Karpas-422 (cell line): ENCODE measurements around the gene EYS. TPM values are rescaled to one million over a fixed set of nuclear protein-coding genes. Genes with fewer than 3 reads are reported as not detected.

Experiments used
- DNase-seq: peaks from one replicate; pipeline ENCODE4 v3.0.0-alpha.2; 2015
- H2AFZ ChIP-seq: fragments of 200-600 bp; sonication (generic); 2 replicates; pipeline ENCODE4 v1.6.1; 2014; ENCODE audit warnings: antibody characterized with exemption, low read length, mixed read lengths
- H3K27ac ChIP-seq: fragments of 200-600 bp; sonication (generic); 2 replicates; pipeline ENCODE4 v1.5.1; 2014; ENCODE audit warnings: mild to moderate bottlenecking, low read length, moderate library complexity
- H3K27me3 ChIP-seq: fragments of 200-600 bp; sonication (generic); 2 replicates; pipeline ENCODE4 v1.6.1; 2014; ENCODE audit warnings: low read length, mixed read lengths
- H3K36me3 ChIP-seq: fragments of 200-600 bp; sonication (generic); 2 replicates; pipeline ENCODE4 v1.6.1; 2014; ENCODE audit warnings: low read length, mixed read lengths; ENCODE audit not compliant: insufficient read depth
- H3K4me1 ChIP-seq: fragments of 200-600 bp; sonication (generic); 2 replicates; pipeline ENCODE4 v1.6.1; 2014; ENCODE audit warnings: mild to moderate bottlenecking, low read length, mixed read lengths
- H3K4me2 ChIP-seq: fragments of 200-600 bp; sonication (generic); 2 replicates; pipeline ENCODE4 v1.6.1; 2014; ENCODE audit warnings: low read length, low read depth, mild to moderate bottlenecking; ENCODE audit not compliant: poor library complexity, severe bottlenecking
- H3K4me3 ChIP-seq: fragments of 200-600 bp; sonication (generic); 2 replicates; pipeline ENCODE4 v1.5.1; 2014; ENCODE audit warnings: mild to moderate bottlenecking, antibody characterized with exemption, low read length, mixed read lengths
- H3K79me2 ChIP-seq: fragments of 200-600 bp; sonication (generic); 2 replicates; pipeline ENCODE4 v1.6.1; 2014; ENCODE audit warnings: mild to moderate bottlenecking, low read length, mixed read lengths
- H3K9ac ChIP-seq: fragments of 200-600 bp; sonication (generic); 2 replicates; pipeline ENCODE4 v1.6.0; 2014; ENCODE audit warnings: low read length
- H3K9me2 ChIP-seq: fragments of 200-600 bp; sonication (generic), shearing (Covaris generic); replicated peaks from 2 replicates; pipeline ENCODE4 v1.6.0; 2014; ENCODE audit warnings: mild to moderate bottlenecking, low read length, moderate library complexity; ENCODE audit not compliant: insufficient read depth
- H3K9me3 ChIP-seq: fragments of 300-700, 200-600 bp; sonication (generic); 2 replicates; pipeline ENCODE4 v1.6.1; 2014; ENCODE audit warnings: low read length, mixed read lengths
- H4K20me1 ChIP-seq: fragments of 200-600 bp; sonication (generic); 2 replicates; pipeline ENCODE4 v1.6.1; 2014; ENCODE audit warnings: mild to moderate bottlenecking, antibody characterized with exemption, low read length, low read depth; ENCODE audit not compliant: insufficient read depth
- total RNA-seq: library from RNA; depleted of rRNA; stranded (reverse); fragments of >200 nt; shearing (Covaris generic); gene quantifications from 2 replicates; pipeline ENCODE4 v1.2.3, GENCODE V29; 2014; ENCODE audit warnings: low replicate concordance; rRNA removed

The EYS gene
- not detected in 2 replicates for total RNA-seq

- Histone ChIP-seq H3K4me2 (no peak within 1 kb of the TSS), H3K9me2 (no peaks in the 10 kb centered on the region), H3K27me3 (no peaks in the 10 kb centered on the region), H3K9ac (no peak within 1 kb of the TSS), H3K79me2 (no peaks in the 10 kb centered on the region), H3K4me3 (no peak within 1 kb of the TSS), H3K27ac (no peak within 1 kb of the TSS), H3K36me3 (no peaks in the 10 kb centered on the region), H2AFZ (no peak within 1 kb of the TSS), H3K9me3 (peaks cover 18% of the 10 kb centered on the region), H3K4me1 (no peaks in the 10 kb centered on the region), H4K20me1 (no peaks in the 10 kb centered on the region)
- no peak for DNase-seq
Observed at GRCh38 chr6:65707126-65707826, at the start of gene EYS. EYS (minus strand) TSS chr6:65707226; CDS start chr6:65495410, 211,816 bp downstream.

- no peak for DNase-seq
- Histone ChIP-seq H3K9me2 (no peaks in the 10 kb centered on the region), H3K9ac (no peak overlapping the region), H3K4me3 (no peak overlapping the region), H3K4me2 (no peak overlapping the region), H3K4me1 (no peaks in the 10 kb centered on the region), H3K27me3 (no peaks in the 10 kb centered on the region), H3K9me3 (peaks cover 20% of the 10 kb centered on the region), H4K20me1 (no peaks in the 10 kb centered on the region), H2AFZ (no peak overlapping the region), H3K27ac (no peak overlapping the region), H3K79me2 (no peaks in the 10 kb centered on the region), H3K36me3 (no peaks in the 10 kb centered on the region)
Observed at GRCh38 chr6:65746302-65746701, 39.3 kb upstream of the EYS start.

GRCh38 chr6:65745614-65746013, 38.6 kb upstream of the EYS start:
- Histone ChIP-seq H3K4me2 (no peak overlapping the region), H3K9me3 (peaks cover 20% of the 10 kb centered on the region)
- DNase-seq = no peak

DNA sequence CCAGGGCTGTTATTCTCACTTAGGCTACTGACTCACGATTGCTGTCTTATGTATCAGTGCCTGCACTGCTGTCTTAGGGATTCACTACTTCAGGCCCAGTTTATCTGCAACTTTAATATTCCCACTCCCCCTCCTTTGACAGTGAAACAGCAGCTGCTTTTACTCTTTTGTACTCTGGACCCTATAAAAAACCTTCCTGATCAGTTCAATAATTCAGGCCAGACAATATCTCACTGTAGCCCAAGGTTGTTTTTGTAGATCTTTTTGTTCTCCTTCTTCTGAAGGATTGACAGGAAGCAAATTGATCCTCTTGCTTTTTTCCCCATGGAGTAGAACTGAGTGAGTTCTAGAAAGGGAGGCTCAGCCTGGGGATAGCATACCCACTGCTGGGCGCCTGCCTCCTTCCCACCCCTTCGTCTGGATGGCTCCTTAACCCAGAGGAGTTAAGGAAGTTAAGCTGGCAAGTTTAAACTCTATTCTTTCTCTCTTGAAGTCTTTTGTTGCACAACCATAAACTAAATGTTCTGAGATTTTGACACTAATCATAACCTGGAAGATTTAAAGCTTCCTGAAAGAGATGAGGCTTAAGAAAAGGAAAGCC, 22.0 kb upstream of the EYS start:
- H3K4me3 ChIP-seq = no peak overlapping the region
- H3K4me1 ChIP-seq = no peaks in the 10 kb centered on the region
- H3K27ac ChIP-seq = no peak overlapping the region
- H3K9me3 ChIP-seq = peaks cover 7% of the 10 kb centered on the region
- H3K9me2 ChIP-seq = no peaks in the 10 kb centered on the region
- no peak overlapping the region for H2AFZ ChIP-seq
- no peaks in the 10 kb centered on the region for H3K79me2 ChIP-seq
- H3K9ac ChIP-seq = no peak overlapping the region
- H4K20me1 ChIP-seq = no peaks in the 10 kb centered on the region
- no peaks in the 10 kb centered on the region for H3K27me3 ChIP-seq
- no peak for DNase-seq
- no peak overlapping the region for H3K4me2 ChIP-seq
- H3K36me3 ChIP-seq = no peaks in the 10 kb centered on the region

More at GRCh38 chr6:65745614-65746013, 38.6 kb upstream of the EYS start:
- Histone ChIP-seq H3K9me2 (no peaks in the 10 kb centered on the region), H2AFZ (no peak overlapping the region), H4K20me1 (no peaks in the 10 kb centered on the region), H3K79me2 (no peaks in the 10 kb centered on the region), H3K36me3 (no peaks in the 10 kb centered on the region), H3K4me1 (no peaks in the 10 kb centered on the region), H3K4me3 (no peak overlapping the region), H3K9ac (no peak overlapping the region), H3K27me3 (no peaks in the 10 kb centered on the region), H3K27ac (no peak overlapping the region)

GRCh38 chr6:65719101-65719500, 12.1 kb upstream of the EYS start:
- no peak overlapping the region for H3K9ac ChIP-seq
- no peaks in the 10 kb centered on the region for H3K79me2 ChIP-seq
- no peak overlapping the region for H3K4me2 ChIP-seq
- H3K36me3 ChIP-seq = no peaks in the 10 kb centered on the region
- H2AFZ ChIP-seq = no peak overlapping the region
- no peak for DNase-seq
- peaks cover 13% of the 10 kb centered on the region for H3K9me3 ChIP-seq
- no peak overlapping the region for H3K4me3 ChIP-seq
- H3K27me3 ChIP-seq = no peaks in the 10 kb centered on the region
- no peaks in the 10 kb centered on the region for H3K9me2 ChIP-seq
- H3K27ac ChIP-seq = no peak overlapping the region
- no peaks in the 10 kb centered on the region for H4K20me1 ChIP-seq
- no peaks in the 10 kb centered on the region for H3K4me1 ChIP-seq

DNA sequence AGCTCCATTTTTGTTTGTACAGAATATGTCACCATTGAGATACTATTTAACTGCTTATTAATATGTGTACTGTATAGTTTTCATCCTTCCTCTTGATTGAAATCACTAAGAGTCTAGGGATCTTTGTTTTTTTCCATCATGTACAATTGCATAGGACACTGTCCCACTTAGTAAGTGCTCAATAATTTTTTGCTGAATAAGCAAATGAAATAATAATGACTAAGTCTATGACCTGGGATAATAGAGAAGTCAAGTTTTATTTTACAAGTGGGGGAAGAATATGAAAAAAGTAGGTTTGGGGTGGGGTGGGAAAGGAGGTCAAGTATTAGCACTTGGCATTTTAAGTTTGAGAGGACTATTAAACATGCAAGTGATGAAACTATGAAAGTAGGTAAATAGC, 4.5 kb upstream of the EYS start:
- DNase-seq = no peak
- Histone ChIP-seq H4K20me1 (no peaks in the 10 kb centered on the region), H2AFZ (no peak overlapping the region), H3K4me3 (no peak overlapping the region), H3K27ac (no peak overlapping the region), H3K9me3 (peaks cover 11% of the 10 kb centered on the region), H3K79me2 (no peaks in the 10 kb centered on the region), H3K9ac (no peak overlapping the region), H3K4me2 (no peak overlapping the region), H3K27me3 (no peaks in the 10 kb centered on the region), H3K9me2 (no peaks in the 10 kb centered on the region), H3K36me3 (no peaks in the 10 kb centered on the region), H3K4me1 (no peaks in the 10 kb centered on the region)

GRCh38 chr6:65709099-65709830, 2.2 kb upstream of the EYS start:
- no peak for DNase-seq
- H3K9ac ChIP-seq = no peak overlapping the region
- H3K27me3 ChIP-seq = no peaks in the 10 kb centered on the region
- no peak overlapping the region for H3K4me3 ChIP-seq
- H3K27ac ChIP-seq = no peak overlapping the region
- H2AFZ ChIP-seq = no peak overlapping the region
- peaks cover 13% of the 10 kb centered on the region for H3K9me3 ChIP-seq
- H3K4me1 ChIP-seq = no peaks in the 10 kb centered on the region
- no peaks in the 10 kb centered on the region for H3K9me2 ChIP-seq
- H4K20me1 ChIP-seq = no peaks in the 10 kb centered on the region
- no peaks in the 10 kb centered on the region for H3K36me3 ChIP-seq
- no peak overlapping the region for H3K4me2 ChIP-seq
- no peaks in the 10 kb centered on the region for H3K79me2 ChIP-seq

DNA sequence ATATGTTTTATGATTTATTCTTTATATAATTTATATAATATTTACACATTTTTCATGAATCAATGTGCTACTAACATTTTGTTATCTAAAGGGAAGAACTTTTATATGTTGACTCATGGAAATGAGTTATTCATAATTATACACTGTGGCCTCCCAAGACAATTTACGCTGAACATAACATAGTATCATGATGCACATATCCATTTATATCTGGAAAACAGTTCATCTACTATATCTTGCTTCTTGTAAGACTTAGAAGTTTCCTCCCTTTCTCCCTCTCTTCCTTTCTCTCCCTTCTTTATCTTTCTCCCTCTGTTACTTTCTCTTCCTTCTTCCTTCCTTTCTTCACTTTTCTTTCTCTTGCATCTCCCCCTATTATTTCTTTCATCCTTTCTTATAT, 1.1 kb upstream of the EYS start:
- no peaks in the 10 kb centered on the region for H3K36me3 ChIP-seq
- H3K27me3 ChIP-seq = no peaks in the 10 kb centered on the region
- H3K9ac ChIP-seq = no peak overlapping the region
- H3K27ac ChIP-seq = no peak overlapping the region
- H4K20me1 ChIP-seq = no peaks in the 10 kb centered on the region
- no peaks in the 10 kb centered on the region for H3K79me2 ChIP-seq
- no peak overlapping the region for H3K4me3 ChIP-seq
- peaks cover 15% of the 10 kb centered on the region for H3K9me3 ChIP-seq
- H2AFZ ChIP-seq = no peak overlapping the region
- H3K9me2 ChIP-seq = no peaks in the 10 kb centered on the region
- H3K4me1 ChIP-seq = no peaks in the 10 kb centered on the region
- H3K4me2 ChIP-seq = no peak overlapping the region
- DNase-seq = no peak
